ENCODE results near the gene GLRA2. TPM values are rescaled to one million over a fixed set of nuclear protein-coding genes. Genes with fewer than 3 reads are reported as not detected.

GLRA2 gene
- not detected for total RNA-seq

DNA sequence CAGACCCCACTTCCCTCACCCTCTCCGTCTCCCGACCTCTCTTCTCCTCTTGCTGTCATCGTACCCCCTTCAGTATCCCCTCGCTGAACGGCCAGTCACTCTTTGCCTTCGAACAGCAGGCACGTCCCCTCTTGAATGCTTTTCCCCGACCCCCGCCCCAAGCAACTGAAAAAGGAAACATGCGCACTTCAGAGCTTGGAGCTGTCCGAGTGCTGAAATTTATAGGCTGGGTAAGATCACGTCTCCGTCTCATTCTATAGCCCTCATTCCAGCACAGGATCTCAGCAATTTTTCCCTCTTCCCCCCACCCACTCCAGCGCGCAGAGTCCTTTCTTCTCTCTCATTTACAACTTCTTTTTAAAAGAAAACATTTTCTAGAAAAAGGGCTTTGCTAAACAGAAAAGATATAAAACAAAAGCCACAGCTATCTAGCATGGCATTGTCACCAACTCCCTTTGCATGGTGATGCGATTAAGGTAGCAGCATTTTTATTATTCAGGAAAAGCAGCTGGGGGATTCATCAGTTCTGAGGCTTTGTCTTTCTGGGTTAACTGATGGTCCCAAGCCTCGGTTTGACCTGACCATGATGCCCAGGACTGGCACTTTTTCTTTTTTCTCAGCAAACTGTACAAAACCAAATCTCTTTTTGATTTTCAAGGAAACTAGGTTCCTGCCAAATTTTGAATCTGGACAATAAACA is at the start of gene GLRA2:
GLRA2 (plus strand) TSS at position 247 of the 700 bp plus-strand sequence. CDS start 522 bp downstream, outside the sequence.
- ChIA-PET POLR2A (no interaction called here), CTCF (interaction anchor here (0.7 kb wide), 1 partner anchor 491 kb away, joined by 3 read pairs; no protein-coding TSS in a partner anchor)
- DNase-seq: no peak
- no peaks in the 10 kb centered on the region for H3K4me1 Mint-ChIP-seq
- no peaks in the 10 kb centered on the region for H3K36me3 Mint-ChIP-seq (ENCODE audit: low read depth)
- H3K9me3 Mint-ChIP-seq: no peaks in the 10 kb centered on the region
- H3K4me3 Mint-ChIP-seq: no peak within 1 kb of the TSS
- peaks cover 2% of the 10 kb centered on the region for H3K27me3 Mint-ChIP-seq
- H3K27ac Mint-ChIP-seq: no peak within 1 kb of the TSS

DNA sequence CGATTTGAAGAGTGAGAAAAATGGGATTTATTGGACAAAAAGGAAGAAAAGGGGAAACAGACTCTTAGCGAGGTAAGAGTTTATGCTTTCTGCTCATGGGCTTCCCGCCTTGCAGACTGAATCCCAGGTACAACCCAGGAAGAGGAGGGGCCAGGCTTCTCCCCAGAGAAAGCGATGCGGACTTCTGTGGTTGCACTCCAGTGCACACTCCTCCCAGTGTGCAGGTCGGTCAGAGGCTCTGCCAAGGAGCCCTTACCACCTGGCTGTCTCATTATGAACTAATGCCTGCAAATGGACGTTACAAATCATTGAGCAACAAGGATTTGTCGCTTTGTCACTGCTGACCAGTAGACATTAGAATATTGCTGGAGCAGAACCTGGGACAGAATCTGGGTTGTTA is 39.9 kb upstream of the GLRA2 start:
- H3K4me1 Mint-ChIP-seq: no peaks in the 10 kb centered on the region
- H3K27me3 Mint-ChIP-seq: no peaks in the 10 kb centered on the region
- ChIA-PET CTCF (no interaction called here), POLR2A (no interaction called here)
- H3K9me3 Mint-ChIP-seq: no peaks in the 10 kb centered on the region
- no peak for DNase-seq
- H3K4me3 Mint-ChIP-seq: no peak overlapping the region
- H3K27ac Mint-ChIP-seq: no peak overlapping the region
- H3K36me3 Mint-ChIP-seq (ENCODE audit: low read depth): no peaks in the 10 kb centered on the region

DNA sequence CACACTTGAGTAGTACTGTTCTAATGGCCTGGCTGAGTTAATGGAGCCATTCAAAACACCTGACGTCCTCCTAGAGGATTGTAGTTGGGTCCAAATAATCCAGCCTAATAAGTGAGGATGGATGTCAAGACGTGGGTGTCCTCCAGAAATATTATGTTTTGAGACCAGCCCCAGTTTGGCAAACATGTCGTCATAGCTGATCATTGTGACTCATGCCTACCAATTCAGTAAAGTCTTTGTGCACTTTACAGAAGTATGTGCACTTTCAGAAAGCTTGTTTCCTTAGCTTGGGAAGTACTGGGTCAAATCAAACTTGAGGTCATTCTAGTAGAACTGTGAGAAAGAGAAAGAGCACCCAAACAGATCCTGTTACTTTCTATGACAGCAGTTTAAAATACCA is 37.6 kb upstream of the GLRA2 start:
- Mint-ChIP-seq H3K4me3 (no peak overlapping the region), H3K36me3 (ENCODE audit: low read depth) (no peaks in the 10 kb centered on the region)

DNA sequence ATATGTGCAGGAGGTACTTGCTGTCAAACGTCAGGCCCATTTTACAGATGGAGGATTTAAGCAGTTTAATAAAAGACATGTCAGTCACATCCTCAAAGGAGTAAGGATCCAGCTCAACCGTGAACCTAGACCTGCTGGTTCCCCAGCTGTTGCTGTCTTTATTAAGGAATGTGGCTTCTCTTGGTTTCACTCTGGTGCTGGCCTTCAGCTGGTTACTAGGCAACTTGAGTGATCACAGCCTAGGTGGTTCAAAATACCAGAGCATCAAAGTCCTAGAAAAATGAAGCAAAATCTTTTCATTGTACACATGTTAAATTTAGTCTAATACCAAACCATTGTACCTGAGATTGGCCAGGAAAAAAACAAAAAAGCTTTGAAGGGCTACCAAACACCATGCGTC is 32.7 kb upstream of the GLRA2 start:
- no peaks in the 10 kb centered on the region for H3K36me3 Mint-ChIP-seq (ENCODE audit: low read depth)
- H3K4me1 Mint-ChIP-seq: peaks cover 7% of the 10 kb centered on the region
- H3K27me3 Mint-ChIP-seq: peaks cover 2% of the 10 kb centered on the region
- H3K27ac Mint-ChIP-seq: no peak overlapping the region
- DNase-seq: no peak
- CTCF ChIA-PET: no interaction called here
- H3K9me3 Mint-ChIP-seq: no peaks in the 10 kb centered on the region
- H3K4me3 Mint-ChIP-seq: no peak overlapping the region
- POLR2A ChIA-PET: interaction anchor here (1.2 kb wide), 1 partner anchor 467 kb away, joined by 3 read pairs; the partner anchor contains the start of gene GEMIN8

More for the DNA sequence above, 37.6 kb upstream of the GLRA2 start:
- Mint-ChIP-seq H3K27me3 (peaks cover 2% of the 10 kb centered on the region), H3K4me1 (no peaks in the 10 kb centered on the region), H3K27ac (no peak overlapping the region), H3K9me3 (no peaks in the 10 kb centered on the region)
- ChIA-PET CTCF (interaction anchor here (0.6 kb wide), 1 partner anchor 596 kb away, joined by 3 read pairs; no protein-coding TSS in a partner anchor), POLR2A (no interaction called here)
- DNase-seq: no peak

DNA sequence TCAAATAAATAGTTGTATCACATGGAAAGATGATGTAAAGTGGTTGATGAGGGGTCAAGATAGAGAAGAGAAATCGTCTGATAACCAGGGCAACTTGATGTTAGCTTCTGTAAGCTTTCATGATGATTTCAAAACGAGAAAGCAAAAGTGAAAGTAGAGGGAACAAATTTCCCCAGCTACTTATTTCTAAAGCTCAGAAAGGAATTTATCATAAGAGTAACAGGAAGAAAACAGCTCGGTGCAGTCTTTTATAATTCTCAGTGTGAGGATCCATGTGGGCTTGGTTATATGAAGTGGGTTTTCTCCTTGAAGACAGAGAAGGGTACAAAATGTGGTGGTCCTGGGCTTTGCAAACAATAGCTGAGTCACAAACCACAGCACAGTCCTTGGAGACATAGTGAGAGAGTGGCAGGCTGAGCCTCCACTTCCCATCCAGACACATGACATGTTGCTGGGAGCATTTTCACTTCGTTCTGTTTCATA is 32.1 kb upstream of the GLRA2 start:
- DNase-seq: no peak
- POLR2A ChIA-PET: interaction anchor here (0.8 to 1.2 kb wide), 2 partner anchors 468 to 839 kb away, joined by 3 read pairs; partner anchors contain the start of gene GEMIN8

DNA sequence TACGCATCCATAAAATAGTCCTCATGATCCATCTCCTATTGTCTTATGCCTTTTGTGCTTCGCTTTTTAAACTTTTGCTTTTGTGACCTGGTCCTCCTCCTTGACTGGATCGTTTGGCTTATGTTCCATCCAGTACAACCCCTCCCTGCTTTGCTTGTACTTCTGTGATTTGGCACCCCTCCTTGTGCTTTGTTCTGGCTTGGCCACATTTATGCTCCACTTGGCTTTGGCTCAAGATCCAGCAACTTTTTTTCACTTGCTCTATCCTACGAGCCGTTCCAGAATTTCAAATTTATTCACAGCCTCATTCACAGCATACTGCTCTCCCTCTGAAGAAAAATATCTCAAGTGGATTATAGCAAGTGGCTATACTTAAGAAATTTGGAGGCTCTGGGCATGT is 28.0 kb upstream of the GLRA2 start:
- no peak for DNase-seq
- CTCF ChIA-PET: no interaction called here
- no peaks in the 10 kb centered on the region for H3K27me3 Mint-ChIP-seq
- H3K4me3 Mint-ChIP-seq: no peak overlapping the region
- H3K4me1 Mint-ChIP-seq: peaks cover 7% of the 10 kb centered on the region
- no peaks in the 10 kb centered on the region for H3K36me3 Mint-ChIP-seq (ENCODE audit: low read depth)
- H3K27ac Mint-ChIP-seq: no peak overlapping the region
- POLR2A ChIA-PET: no interaction called here
- H3K9me3 Mint-ChIP-seq: no peaks in the 10 kb centered on the region

More for the DNA sequence above, 32.1 kb upstream of the GLRA2 start:
- Mint-ChIP-seq H3K9me3 (no peaks in the 10 kb centered on the region), H3K36me3 (ENCODE audit: low read depth) (no peaks in the 10 kb centered on the region), H3K27me3 (peaks cover 2% of the 10 kb centered on the region), H3K27ac (peak overlapping the region; percentile 66), H3K4me3 (peak overlapping the region; percentile 69), H3K4me1 (peaks cover 7% of the 10 kb centered on the region)
- CTCF ChIA-PET: no interaction called here

DNA sequence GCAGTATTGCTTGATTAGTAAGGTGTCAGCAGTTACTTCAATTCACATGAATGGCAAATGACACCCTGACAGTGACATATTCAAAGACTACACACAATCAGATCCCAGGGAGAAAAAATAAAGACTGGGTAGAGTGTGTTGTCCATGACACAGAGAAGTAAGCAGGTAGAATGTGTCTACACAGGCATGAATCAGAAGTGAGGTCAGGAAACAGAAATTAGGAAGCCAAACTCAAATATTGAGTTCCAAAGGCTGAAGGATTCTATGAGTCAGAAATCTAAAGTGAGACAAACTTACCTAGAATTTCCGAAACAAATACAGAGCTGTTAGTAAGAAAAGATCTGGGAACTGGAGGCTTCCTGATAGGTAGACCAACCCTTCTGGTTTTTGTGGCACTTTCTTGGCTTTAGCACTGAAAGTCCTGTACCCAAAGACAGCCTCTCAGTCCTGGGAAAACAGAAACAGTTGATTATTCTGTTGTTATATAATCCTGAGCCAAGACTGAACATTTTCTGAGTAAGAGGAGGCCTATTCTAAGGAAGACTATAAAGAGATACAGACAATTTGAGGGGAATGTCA is 24.3 kb upstream of the GLRA2 start:
- H3K36me3 Mint-ChIP-seq (ENCODE audit: low read depth): no peaks in the 10 kb centered on the region
- H3K27ac Mint-ChIP-seq: no peak overlapping the region
- H3K4me3 Mint-ChIP-seq: no peak overlapping the region
- POLR2A ChIA-PET: no interaction called here
- H3K27me3 Mint-ChIP-seq: no peaks in the 10 kb centered on the region
- CTCF ChIA-PET: no interaction called here
- DNase-seq: no peak
- H3K4me1 Mint-ChIP-seq: no peaks in the 10 kb centered on the region
- no peaks in the 10 kb centered on the region for H3K9me3 Mint-ChIP-seq

DNA sequence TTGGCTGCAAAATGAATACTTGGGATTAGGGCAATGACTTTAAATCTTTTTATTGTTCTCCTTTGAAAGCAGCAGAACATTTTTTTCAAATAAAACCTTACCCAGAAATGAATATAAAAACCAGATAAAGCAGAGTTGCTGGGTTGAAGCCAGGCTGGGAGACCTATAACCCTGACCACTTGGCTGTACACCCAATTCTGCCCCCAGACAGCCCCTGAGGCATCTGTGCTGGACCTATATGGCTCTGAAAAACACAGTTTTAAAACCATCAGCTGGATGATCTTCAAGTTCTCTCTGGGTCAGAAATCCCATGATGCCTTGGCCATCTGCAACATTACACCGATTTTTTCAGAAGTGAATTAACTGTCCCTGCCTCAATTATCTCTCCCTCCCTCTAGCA is 23.7 kb upstream of the GLRA2 start:
- ChIA-PET POLR2A (no interaction called here), CTCF (no interaction called here)

DNA sequence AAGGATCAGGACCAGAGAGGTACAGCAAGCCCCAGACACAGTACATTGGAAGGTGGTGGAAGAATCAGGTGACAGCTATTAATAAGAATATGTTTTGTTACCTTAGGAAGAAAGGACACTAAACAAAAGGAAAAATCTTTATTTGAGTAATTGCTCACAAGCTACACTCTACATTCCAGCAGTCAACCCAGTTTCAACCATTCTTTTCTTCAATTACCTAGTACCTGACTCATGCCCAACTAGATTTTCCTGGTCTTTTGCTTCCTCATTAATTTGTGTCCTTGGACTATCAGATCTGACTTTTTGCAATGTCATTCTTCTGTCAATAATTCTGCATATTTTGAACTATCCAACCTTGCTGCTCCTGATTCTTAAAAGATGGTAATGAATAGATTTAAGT is 22.5 kb upstream of the GLRA2 start:
- POLR2A ChIA-PET: no interaction called here
- no peak for DNase-seq
- Mint-ChIP-seq H3K27ac (no peak overlapping the region), H3K9me3 (no peaks in the 10 kb centered on the region), H3K4me1 (no peaks in the 10 kb centered on the region), H3K27me3 (no peaks in the 10 kb centered on the region), H3K4me3 (no peak overlapping the region), H3K36me3 (ENCODE audit: low read depth) (no peaks in the 10 kb centered on the region)
- CTCF ChIA-PET: no interaction called here

More for the DNA sequence above, 23.7 kb upstream of the GLRA2 start:
- Mint-ChIP-seq H3K4me1 (no peaks in the 10 kb centered on the region), H3K9me3 (no peaks in the 10 kb centered on the region), H3K36me3 (ENCODE audit: low read depth) (no peaks in the 10 kb centered on the region), H3K27ac (no peak overlapping the region), H3K4me3 (no peak overlapping the region), H3K27me3 (no peaks in the 10 kb centered on the region)
- no peak for DNase-seq

DNA sequence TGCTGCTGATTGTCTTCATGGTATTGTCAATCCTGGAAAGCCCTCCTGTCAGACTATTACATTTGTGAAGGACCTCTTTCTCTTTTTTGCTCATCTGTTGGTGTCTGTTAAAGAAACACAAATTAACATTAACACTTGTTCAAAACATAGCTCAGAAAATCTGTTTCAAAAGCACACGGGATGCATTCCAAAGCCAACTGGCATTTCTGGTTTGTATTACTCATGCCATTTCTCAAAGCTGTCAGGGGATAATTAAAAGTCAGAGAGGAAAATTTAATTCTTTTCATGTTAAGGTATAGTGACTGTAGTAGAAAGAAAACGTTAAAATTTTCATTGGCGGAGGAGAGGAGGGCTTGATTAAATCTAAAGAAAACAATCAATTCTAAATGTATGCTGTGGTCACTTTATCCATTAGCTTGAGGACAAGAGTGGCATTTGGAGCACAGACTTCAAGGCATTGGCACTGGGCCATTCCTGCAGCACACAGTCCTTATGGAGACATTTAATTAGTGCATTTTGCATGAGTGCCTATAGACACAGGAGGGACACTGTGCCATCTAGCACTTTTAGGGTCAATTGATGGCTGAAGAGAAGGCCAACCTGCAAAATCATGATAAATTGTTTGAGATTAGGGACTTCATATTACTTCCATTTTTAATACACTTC is 21.2 kb upstream of the GLRA2 start:
- no peak for DNase-seq
- H3K9me3 Mint-ChIP-seq: no peaks in the 10 kb centered on the region
- no peaks in the 10 kb centered on the region for H3K36me3 Mint-ChIP-seq (ENCODE audit: low read depth)
- no peaks in the 10 kb centered on the region for H3K4me1 Mint-ChIP-seq
- H3K27me3 Mint-ChIP-seq: no peaks in the 10 kb centered on the region
- ChIA-PET CTCF (no interaction called here), POLR2A (no interaction called here)
- H3K4me3 Mint-ChIP-seq: no peak overlapping the region
- H3K27ac Mint-ChIP-seq: no peak overlapping the region

DNA sequence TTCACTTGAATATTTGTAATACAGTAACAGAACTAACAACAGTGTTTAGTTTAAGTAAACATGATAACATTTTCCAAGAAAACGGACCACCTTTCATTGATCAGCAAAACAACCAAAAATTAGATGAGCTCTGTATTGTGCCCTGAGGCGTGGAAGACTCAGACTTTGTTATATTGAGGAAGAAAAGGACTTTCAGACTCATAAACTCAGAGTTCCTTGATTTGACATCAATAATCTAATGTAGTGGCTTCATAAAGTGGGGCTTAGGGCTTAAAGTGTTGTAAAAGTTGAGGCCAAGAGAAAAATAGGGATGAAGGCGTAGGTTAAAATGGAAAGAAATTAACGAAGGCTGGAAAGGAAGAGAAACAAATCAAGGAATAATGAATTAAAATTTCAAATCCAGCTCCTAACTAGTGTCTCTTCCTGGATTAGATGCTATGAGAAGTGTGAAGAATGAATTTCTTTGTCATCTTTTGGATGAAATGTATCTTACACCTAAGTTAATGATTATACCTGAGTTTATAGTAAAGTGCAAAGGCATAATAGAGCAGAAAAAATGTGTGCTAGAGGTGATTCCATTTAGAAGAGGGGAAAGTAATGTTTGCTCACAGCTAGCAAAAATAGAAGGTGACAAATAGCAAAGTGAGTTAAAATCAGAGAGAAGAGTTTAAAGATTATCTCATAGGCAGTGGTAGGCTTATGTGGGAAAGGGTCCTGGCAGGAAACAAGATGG is 19.8 kb upstream of the GLRA2 start:
- Mint-ChIP-seq H3K4me3 (no peak overlapping the region), H3K27me3 (no peaks in the 10 kb centered on the region), H3K4me1 (no peaks in the 10 kb centered on the region), H3K27ac (no peak overlapping the region), H3K9me3 (no peaks in the 10 kb centered on the region), H3K36me3 (ENCODE audit: low read depth) (no peaks in the 10 kb centered on the region)
- no peak for DNase-seq
- CTCF ChIA-PET: no interaction called here
- POLR2A ChIA-PET: no interaction called here

DNA sequence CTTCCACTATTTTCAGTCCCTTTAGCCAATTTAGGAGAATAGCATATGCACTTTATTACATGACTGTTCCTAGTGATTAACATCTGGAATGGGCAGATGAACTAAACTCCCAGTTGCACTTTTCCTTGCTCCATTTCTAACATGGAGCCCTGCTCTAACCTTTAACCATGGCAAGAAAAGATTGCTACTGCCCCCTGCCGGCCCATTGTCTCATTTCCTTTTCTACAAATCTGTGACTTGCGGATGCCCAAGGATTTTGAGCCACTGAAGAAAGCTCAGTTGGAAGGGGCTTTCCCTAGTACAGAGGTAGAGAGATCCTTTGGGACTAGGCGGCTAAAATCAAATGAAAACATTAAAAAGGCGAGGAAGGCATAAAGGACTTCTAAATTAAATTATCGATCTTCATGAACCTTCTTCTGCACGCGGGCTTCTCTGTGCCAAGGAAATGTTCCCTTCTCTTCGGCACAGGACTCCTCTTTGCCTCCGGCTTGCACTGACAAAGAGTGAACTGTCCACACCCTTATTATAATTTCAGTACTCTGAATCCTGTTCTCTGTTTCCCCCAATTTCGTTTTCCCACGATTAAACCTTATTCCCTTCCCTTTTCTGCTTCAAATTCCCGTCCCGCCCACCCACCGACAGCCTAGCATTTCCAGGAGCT is 577 bp upstream of the GLRA2 start:
- Mint-ChIP-seq H3K27ac (no peak overlapping the region), H3K36me3 (ENCODE audit: low read depth) (no peaks in the 10 kb centered on the region), H3K4me3 (no peak overlapping the region), H3K9me3 (no peaks in the 10 kb centered on the region), H3K4me1 (no peaks in the 10 kb centered on the region), H3K27me3 (peaks cover 2% of the 10 kb centered on the region)
- CTCF ChIA-PET: interaction anchor here (0.7 kb wide), 1 partner anchor 490 kb away, joined by 3 read pairs; no protein-coding TSS in a partner anchor
- DNase-seq: peak; percentile 42
- POLR2A ChIA-PET: no interaction called here

DNA sequence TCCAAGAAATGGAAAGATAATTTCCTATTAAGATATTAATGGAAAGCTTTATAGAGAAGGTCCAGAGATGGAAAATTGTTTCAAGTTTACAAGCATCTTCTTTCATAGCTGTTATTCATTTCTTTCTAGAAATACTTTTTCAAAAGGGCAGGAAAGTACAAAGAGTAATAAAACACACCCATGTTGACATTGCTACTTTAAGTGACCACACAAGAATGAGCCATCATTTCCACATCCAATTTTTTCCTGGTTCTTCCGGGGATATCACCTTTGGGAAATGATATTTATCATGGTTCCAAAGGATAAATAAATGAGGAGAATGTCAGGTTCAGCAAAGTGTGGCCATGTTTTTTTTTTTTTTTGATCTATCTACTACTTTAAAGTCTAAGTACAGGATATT is 4.5 kb downstream of the GLRA2 start:
- DNase-seq: no peak
- Mint-ChIP-seq H3K4me1 (no peaks in the 10 kb centered on the region), H3K9me3 (no peaks in the 10 kb centered on the region), H3K36me3 (ENCODE audit: low read depth) (no peaks in the 10 kb centered on the region), H3K27me3 (peaks cover 5% of the 10 kb centered on the region), H3K27ac (no peak overlapping the region), H3K4me3 (no peak overlapping the region)
- POLR2A ChIA-PET: no interaction called here
- CTCF ChIA-PET: no interaction called here
